HepG2 (cell line): Measurements from ENCODE around the gene NRSN2. TPM values are rescaled to one million over a fixed set of nuclear protein-coding genes. Genes with fewer than 3 reads are reported as not detected.

Experiments
- CAMTA2 ChIP-seq: sonication (generic); formaldehyde crosslinking; IDR thresholded peaks from 2 replicates; pipeline ENCODE4 v1.4.0; 2020; ENCODE audit warnings: mild to moderate bottlenecking, missing genetic modification reagents, borderline replicate concordance
- HHEX ChIP-seq: IDR thresholded peaks from 2 replicates; pipeline ENCODE4 v1.6.1; 2016; ENCODE audit warnings: control low read depth
- KMT2B ChIP-seq: IDR thresholded peaks from 2 replicates; pipeline ENCODE4 v1.6.1; 2016; ENCODE audit warnings: missing genetic modification reagents, missing compliant biosample characterization
- MEF2D ChIP-seq: sonication (generic); formaldehyde crosslinking; IDR thresholded peaks from 2 replicates; pipeline ENCODE4 v1.5.1; 2020; ENCODE audit warnings: mild to moderate bottlenecking, missing genetic modification reagents
- NCOA2 ChIP-seq: sonication (generic); formaldehyde crosslinking; IDR thresholded peaks from 2 replicates; pipeline ENCODE4 v1.8.0; 2022; ENCODE audit warnings: inconsistent platforms
- ONECUT2 ChIP-seq: sonication (generic); formaldehyde crosslinking; IDR thresholded peaks from 2 replicates; pipeline ENCODE4 v1.4.0; 2020; ENCODE audit warnings: missing genetic modification reagents
- TOPORS ChIP-seq: sonication (generic); formaldehyde crosslinking; IDR thresholded peaks from 2 replicates; pipeline ENCODE4 v1.8.0; 2023; ENCODE audit warnings: mild to moderate bottlenecking, missing genetic modification reagents
- polyA plus RNA-seq, 8 experiments: library from polyadenylated mRNA; depleted of rRNA in 3 of 8; stranded (reverse) in 7 of 8; unstranded in 1 of 8; fragments of >200 nt; fragmentation: Illumina TruSeq in 4 of 8; extraction: Trizol in 4 of 8; gene quantifications; 2 replicates each; pipeline versions ENCODE4 v1.2.1 to v1.2.3, GENCODE V29; 2011 to 2016; ENCODE audit warnings: low read depth in 4 of 8, missing spikeins in 1 of 8, mixed read lengths in 1 of 8; ENCODE audit not compliant: insufficient read depth in 1 of 8
- total RNA-seq, 5 experiments: library from RNA; depleted of rRNA; stranded (reverse); fragments of >200 nt; fragmentation: Illumina TruSeq; extraction: Trizol; gene quantifications; 2 replicates each; pipeline ENCODE4 v1.2.3, GENCODE V29; 2016; ENCODE audit warnings: low read depth in 1 of 5
- TF ChIP-seq, protein P1 (sequence below): IDR thresholded peaks from 2 replicates; pipeline ENCODE4 v1.6.1; 2016; ENCODE audit warnings: low read depth, missing genetic modification reagents, missing compliant biosample characterization
- TF ChIP-seq, protein P2 (sequence below): sonication (generic); formaldehyde crosslinking; IDR thresholded peaks from 2 replicates; pipeline ENCODE4 v1.9.0; 2021; ENCODE audit warnings: mild to moderate bottlenecking, missing genetic modification reagents
- TF ChIP-seq, protein P3 (sequence below): sonication (generic); formaldehyde crosslinking; IDR thresholded peaks from 2 replicates; pipeline ENCODE4 v1.4.0; 2020; ENCODE audit warnings: missing genetic modification reagents; ENCODE audit errors: not compliant biosample characterization
- TF ChIP-seq, protein P4 (sequence below): sonication (generic); formaldehyde crosslinking; IDR thresholded peaks from 2 replicates; pipeline ENCODE4 v1.5.0; 2020; ENCODE audit warnings: missing genetic modification reagents
- TF ChIP-seq, protein P5 (sequence below): sonication (generic); formaldehyde crosslinking; IDR thresholded peaks from 2 replicates; pipeline ENCODE4 v1.5.0; 2020; ENCODE audit warnings: mild to moderate bottlenecking, missing genetic modification reagents

The NRSN2 gene
- total and polyA plus RNA-seq, 2 of the 13 experiments (the other 11 are each of a cell fraction or from before 2014, with no cell fraction given), result 32.3 to 49.4 TPM

DNA sequence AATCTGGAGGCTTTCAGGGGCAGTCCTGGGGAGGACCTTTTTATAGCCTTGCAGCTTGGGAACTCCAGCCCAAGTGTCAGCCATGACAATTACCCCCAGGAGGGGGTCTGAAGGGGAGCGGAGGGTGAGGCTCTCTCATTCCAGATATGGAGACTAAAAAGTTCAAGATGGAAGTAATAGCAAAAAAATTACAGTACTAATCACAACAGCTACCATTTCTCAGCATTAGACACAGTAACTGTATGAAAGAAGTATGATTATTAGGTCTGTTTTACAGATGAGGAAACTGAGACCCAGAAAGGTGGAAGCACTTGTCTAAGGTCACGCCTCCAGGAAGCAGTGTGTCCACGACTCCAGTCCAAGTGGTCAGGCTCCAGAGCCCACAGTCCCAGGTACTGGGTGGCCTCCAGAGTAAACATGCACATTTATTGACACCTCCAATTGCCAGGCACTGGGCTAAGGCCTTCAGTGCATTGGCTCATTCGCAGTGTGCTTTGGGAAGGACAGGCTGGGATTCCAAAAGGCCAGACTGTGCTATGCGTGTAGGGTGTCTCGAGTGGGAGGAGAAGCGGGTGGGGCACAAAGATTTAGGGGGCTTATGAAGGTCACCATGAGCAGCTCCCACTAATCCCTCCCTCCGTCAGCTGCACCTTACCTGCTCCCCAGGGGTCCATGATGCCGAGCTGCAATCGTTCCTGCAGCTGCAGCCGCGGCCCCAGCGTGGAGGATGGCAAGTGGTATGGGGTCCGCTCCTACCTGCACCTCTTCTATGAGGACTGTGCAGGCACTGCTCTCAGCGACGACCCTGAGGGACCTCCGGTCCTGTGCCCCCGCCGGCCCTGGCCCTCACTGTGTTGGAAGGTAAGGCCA is 2.3 kb downstream of the NRSN2 start (continued):
- TF ChIP-seq, protein P1, sequence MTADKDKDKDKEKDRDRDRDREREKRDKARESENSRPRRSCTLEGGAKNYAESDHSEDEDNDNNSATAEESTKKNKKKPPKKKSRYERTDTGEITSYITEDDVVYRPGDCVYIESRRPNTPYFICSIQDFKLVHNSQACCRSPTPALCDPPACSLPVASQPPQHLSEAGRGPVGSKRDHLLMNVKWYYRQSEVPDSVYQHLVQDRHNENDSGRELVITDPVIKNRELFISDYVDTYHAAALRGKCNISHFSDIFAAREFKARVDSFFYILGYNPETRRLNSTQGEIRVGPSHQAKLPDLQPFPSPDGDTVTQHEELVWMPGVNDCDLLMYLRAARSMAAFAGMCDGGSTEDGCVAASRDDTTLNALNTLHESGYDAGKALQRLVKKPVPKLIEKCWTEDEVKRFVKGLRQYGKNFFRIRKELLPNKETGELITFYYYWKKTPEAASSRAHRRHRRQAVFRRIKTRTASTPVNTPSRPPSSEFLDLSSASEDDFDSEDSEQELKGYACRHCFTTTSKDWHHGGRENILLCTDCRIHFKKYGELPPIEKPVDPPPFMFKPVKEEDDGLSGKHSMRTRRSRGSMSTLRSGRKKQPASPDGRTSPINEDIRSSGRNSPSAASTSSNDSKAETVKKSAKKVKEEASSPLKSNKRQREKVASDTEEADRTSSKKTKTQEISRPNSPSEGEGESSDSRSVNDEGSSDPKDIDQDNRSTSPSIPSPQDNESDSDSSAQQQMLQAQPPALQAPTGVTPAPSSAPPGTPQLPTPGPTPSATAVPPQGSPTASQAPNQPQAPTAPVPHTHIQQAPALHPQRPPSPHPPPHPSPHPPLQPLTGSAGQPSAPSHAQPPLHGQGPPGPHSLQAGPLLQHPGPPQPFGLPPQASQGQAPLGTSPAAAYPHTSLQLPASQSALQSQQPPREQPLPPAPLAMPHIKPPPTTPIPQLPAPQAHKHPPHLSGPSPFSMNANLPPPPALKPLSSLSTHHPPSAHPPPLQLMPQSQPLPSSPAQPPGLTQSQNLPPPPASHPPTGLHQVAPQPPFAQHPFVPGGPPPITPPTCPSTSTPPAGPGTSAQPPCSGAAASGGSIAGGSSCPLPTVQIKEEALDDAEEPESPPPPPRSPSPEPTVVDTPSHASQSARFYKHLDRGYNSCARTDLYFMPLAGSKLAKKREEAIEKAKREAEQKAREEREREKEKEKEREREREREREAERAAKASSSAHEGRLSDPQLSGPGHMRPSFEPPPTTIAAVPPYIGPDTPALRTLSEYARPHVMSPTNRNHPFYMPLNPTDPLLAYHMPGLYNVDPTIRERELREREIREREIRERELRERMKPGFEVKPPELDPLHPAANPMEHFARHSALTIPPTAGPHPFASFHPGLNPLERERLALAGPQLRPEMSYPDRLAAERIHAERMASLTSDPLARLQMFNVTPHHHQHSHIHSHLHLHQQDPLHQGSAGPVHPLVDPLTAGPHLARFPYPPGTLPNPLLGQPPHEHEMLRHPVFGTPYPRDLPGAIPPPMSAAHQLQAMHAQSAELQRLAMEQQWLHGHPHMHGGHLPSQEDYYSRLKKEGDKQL (CRISPR knock-in tag), result no peak
- TF ChIP-seq KMT2B (CRISPR knock-in tag), result no peak
- TF ChIP-seq, protein P2, sequence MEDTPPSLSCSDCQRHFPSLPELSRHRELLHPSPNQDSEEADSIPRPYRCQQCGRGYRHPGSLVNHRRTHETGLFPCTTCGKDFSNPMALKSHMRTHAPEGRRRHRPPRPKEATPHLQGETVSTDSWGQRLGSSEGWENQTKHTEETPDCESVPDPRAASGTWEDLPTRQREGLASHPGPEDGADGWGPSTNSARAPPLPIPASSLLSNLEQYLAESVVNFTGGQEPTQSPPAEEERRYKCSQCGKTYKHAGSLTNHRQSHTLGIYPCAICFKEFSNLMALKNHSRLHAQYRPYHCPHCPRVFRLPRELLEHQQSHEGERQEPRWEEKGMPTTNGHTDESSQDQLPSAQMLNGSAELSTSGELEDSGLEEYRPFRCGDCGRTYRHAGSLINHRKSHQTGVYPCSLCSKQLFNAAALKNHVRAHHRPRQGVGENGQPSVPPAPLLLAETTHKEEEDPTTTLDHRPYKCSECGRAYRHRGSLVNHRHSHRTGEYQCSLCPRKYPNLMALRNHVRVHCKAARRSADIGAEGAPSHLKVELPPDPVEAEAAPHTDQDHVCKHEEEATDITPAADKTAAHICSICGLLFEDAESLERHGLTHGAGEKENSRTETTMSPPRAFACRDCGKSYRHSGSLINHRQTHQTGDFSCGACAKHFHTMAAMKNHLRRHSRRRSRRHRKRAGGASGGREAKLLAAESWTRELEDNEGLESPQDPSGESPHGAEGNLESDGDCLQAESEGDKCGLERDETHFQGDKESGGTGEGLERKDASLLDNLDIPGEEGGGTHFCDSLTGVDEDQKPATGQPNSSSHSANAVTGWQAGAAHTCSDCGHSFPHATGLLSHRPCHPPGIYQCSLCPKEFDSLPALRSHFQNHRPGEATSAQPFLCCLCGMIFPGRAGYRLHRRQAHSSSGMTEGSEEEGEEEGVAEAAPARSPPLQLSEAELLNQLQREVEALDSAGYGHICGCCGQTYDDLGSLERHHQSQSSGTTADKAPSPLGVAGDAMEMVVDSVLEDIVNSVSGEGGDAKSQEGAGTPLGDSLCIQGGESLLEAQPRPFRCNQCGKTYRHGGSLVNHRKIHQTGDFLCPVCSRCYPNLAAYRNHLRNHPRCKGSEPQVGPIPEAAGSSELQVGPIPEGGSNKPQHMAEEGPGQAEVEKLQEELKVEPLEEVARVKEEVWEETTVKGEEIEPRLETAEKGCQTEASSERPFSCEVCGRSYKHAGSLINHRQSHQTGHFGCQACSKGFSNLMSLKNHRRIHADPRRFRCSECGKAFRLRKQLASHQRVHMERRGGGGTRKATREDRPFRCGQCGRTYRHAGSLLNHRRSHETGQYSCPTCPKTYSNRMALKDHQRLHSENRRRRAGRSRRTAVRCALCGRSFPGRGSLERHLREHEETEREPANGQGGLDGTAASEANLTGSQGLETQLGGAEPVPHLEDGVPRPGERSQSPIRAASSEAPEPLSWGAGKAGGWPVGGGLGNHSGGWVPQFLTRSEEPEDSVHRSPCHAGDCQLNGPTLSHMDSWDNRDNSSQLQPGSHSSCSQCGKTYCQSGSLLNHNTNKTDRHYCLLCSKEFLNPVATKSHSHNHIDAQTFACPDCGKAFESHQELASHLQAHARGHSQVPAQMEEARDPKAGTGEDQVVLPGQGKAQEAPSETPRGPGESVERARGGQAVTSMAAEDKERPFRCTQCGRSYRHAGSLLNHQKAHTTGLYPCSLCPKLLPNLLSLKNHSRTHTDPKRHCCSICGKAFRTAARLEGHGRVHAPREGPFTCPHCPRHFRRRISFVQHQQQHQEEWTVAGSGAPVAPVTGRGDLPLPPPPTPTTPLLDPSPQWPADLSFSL, result no peak
- TF ChIP-seq, protein P3, sequence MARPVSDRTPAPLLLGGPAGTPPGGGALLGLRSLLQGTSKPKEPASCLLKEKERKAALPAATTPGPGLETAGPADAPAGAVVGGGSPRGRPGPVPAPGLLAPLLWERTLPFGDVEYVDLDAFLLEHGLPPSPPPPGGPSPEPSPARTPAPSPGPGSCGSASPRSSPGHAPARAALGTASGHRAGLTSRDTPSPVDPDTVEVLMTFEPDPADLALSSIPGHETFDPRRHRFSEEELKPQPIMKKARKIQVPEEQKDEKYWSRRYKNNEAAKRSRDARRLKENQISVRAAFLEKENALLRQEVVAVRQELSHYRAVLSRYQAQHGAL (CRISPR knock-in tag), result no peak
- no peak for TF ChIP-seq CAMTA2 (CRISPR knock-in tag)
- peak; percentile 66 for TF ChIP-seq MEF2D (CRISPR knock-in tag)
- TF ChIP-seq, protein P4, sequence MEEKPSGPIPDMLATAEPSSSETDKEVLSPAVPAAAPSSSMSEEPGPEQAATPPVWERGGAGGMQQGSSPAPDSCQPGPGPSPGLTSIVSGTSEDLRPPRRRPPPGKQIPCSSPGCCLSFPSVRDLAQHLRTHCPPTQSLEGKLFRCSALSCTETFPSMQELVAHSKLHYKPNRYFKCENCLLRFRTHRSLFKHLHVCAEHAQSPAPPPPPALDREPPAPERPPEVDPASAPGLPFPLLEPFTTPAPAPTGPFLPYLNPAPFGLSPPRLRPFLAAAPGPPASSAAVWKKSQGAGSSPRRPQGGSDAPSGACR (CRISPR knock-in tag), result no peak
- TF ChIP-seq HHEX (CRISPR knock-in tag), result peak; percentile 46
- TF ChIP-seq, protein P5, sequence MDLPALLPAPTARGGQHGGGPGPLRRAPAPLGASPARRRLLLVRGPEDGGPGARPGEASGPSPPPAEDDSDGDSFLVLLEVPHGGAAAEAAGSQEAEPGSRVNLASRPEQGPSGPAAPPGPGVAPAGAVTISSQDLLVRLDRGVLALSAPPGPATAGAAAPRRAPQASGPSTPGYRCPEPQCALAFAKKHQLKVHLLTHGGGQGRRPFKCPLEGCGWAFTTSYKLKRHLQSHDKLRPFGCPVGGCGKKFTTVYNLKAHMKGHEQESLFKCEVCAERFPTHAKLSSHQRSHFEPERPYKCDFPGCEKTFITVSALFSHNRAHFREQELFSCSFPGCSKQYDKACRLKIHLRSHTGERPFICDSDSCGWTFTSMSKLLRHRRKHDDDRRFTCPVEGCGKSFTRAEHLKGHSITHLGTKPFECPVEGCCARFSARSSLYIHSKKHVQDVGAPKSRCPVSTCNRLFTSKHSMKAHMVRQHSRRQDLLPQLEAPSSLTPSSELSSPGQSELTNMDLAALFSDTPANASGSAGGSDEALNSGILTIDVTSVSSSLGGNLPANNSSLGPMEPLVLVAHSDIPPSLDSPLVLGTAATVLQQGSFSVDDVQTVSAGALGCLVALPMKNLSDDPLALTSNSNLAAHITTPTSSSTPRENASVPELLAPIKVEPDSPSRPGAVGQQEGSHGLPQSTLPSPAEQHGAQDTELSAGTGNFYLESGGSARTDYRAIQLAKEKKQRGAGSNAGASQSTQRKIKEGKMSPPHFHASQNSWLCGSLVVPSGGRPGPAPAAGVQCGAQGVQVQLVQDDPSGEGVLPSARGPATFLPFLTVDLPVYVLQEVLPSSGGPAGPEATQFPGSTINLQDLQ (CRISPR knock-in tag), result no peak
- TF ChIP-seq NCOA2 (CRISPR knock-in tag), result no peak
- no peak for TF ChIP-seq TOPORS
- TF ChIP-seq ONECUT2, result peak; percentile 34; the same call in 1 of the 2 replicates
